ENCODE data around the gene NCAM2.

Gene NCAM2

DNA sequence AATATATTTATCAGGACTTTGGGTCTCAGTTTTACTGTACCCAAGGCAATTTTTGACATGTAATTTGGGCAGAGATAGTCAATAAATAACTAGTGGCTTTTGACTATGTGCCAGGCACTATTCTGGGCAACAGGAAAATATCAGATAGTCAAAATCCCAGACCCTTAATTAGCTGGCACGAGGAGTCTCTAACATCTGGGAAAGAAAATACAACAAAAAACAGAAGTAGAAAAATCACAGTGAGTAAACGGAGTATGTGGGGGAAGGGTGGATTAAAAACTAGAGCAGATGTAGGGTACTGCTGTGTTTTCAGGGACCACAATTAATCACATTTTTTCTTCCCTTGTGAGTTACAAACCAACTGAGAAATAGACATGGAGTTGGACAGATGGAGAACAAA lies 217.8 kb downstream of the NCAM2 start:
- DNase-seq (ENCODE audit: low read depth, low spot score), result no peak

DNA sequence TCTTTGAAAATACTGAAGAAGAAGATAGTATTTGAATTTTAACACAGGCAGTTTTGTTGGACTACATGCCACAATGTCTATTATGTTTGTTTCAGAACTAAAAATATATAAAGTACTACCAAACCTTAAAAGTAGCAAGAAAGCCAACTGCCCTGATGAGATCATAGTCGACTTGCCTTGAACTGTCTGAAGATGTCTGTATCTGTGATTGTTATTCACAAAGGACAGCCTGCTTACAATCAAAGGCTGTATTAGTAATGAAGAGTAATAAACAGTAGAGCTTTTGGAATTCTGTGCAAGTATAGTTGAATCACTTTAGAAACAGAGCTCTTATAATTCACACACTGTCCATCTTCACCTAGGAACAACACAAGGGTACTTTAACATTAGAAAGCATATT lies 228.3 kb downstream of the NCAM2 start:
- no peak for DNase-seq (ENCODE audit: low read depth, low spot score)

DNA sequence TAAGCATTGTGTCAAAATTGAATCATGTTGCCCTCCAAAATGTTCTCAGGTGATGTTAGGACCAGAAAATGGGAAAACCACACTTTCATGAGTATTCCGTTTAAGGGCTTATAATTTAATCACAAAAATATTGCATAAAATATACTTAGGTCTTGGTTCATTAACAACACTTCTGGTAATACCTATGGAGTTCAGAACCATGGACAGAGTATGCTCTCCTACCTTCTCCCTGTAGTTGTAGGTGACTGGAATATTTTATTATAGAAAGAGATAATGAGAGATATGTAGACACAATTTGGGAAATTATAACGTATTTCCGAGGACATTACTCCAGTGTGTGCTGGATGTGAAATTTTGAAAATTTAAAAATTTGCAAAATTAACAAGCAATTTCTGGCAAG lies 232.5 kb downstream of the NCAM2 start:
- no peak for DNase-seq (ENCODE audit: low read depth, low spot score)

DNA sequence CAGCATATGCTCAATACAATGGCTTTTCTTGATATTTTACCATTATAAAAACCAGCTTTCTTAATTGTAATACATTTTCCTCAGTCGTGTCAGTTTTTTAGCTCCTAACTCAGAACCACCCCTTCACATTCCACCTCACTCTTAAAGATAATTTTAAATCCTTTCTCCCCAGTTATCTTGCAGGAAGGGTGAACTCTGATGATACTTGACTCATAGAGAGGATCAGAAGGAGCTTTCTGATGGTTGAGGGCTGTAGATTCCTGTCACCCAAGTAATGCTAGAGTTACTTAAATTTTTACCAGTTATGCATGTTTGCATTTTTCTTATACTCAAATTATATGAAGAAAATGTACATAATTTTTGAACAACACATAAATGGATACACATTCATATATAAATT lies 233.7 kb downstream of the NCAM2 start:
- no peak for DNase-seq (ENCODE audit: low read depth, low spot score)

DNA sequence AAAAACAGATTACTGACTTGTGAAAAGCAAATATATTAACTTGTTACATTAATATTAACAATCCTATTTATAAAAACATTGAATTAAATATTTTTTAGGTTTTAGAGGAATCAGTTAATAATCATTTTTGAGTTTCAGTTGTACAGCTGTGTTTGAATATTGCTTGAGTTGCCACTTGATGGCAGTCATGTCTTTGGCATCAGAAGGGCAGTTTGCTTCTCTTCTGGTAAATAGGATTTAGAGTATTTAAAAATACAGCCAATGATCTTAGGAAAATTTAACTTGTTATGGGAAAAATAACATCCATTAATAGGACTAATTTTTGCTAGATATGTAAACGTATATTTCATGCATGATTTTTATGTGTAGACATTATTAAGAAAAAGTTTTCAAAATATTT lies 234.1 kb downstream of the NCAM2 start:
- DNase-seq (ENCODE audit: low read depth, low spot score), result no peak

DNA sequence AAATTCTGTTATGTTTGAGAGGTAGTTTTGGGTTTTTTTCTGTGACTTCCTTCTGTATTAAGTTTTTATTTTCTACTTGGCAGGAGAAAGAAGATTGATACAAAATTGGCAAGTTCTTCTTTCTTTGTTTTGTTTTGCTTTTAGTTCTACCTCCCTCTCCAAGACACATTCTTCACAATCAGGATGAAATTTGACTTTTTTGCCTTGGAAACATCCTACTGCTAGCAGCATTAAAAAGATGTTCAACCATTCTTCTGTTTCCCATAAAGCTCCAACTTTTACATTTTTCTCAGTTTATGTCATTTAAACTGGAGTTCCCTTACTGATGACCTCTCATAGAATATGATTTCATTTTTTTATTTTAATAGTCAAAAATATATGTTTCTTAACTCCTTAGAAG lies 234.8 kb downstream of the NCAM2 start:
- no peak for DNase-seq (ENCODE audit: low read depth, low spot score)

DNA sequence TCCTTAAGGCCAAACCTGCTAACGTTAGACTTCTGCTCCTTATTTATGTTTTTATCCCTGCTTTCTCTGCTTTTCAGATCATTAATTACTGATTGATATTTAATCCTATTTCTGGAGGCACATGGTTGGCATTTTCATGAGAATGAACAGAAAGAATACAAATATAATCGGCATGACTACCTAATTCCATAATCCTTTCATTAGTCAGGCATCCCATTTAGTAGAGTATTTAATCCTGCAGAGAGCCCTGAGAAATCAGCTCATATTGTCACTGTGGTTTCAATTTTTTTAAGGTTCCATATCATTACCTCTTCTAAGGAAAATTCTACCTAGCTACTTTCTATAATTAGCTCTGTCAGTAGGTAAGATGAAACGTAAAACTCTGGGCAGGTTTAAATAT lies 238.8 kb downstream of the NCAM2 start:
- DNase-seq (ENCODE audit: low read depth, low spot score), result no peak

DNA sequence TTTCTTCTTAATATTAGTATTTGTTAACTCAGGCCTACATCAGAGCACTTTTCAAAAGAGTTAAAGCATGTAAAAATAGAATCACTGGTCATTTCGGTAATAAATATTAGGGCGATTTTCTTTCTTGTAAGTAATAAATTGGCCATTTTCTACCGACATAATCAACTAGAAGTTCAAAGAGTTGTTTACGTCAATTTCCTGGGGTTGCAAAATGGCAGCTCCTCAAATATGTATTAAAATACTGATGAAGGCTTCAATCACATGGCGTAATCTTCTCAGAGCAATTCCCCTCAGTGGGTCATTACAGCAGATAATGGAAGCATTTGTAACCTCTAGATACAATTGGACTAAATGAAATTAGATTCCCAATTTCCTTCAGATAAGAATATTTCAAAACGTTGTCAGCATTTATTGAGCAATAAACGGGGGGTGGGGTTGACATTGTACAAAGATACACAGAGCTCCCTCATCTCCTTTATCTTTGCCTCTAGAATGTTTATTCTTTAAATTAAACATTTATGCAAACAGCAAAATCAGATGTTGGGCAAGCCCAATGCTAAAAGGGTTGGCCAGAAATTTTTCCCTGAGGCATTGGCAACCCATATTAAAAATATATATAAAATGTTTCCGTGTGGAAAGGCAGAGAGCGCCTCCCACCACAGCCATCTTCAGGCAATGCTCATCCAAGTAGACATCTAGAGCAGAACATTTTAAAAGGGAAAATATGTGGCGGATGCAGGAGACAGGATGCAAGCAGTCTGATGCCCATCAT lies 240.6 kb downstream of the NCAM2 start:
- DNase-seq (ENCODE audit: low read depth, low spot score), result no peak

DNA sequence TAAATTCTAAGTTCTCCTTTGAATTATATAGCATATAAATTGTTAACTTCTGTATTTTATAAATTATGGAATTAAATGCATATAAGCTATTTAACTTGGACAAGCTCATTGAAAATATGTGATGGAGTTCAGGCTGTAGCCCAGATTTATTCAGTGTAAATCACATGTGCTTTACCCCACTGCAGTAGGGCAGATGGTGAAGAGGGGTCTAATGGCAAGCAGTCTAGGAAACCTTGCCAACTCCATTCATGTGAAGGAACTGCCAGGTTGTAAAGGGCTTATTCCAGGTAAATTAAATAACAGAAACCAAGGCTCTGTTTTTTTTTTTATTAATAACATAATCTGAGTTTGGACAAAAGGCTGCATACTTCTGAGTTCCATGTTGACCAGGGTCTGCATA lies 243.2 kb downstream of the NCAM2 start:
- DNase-seq (ENCODE audit: low read depth, low spot score), result no peak

DNA sequence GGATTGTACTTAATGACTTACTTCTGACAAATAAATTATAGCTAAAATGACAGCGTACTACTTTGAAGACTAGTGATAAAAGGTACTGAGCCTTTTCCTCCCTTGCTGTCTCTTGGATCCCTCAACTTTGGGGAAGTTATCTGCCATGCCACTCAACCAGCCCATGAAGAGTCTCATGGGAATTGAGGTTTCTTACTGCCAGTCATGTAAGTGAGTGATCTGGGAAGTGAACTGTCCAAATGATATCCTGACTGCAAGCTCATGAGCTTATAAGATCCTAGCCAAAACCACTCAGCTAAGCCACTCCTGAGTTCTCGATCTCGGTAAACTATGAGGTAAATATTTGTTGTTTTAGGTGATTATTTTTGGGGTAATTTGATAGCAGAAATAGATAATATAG lies 247.8 kb downstream of the NCAM2 start:
- no peak for DNase-seq (ENCODE audit: low read depth, low spot score)

DNA sequence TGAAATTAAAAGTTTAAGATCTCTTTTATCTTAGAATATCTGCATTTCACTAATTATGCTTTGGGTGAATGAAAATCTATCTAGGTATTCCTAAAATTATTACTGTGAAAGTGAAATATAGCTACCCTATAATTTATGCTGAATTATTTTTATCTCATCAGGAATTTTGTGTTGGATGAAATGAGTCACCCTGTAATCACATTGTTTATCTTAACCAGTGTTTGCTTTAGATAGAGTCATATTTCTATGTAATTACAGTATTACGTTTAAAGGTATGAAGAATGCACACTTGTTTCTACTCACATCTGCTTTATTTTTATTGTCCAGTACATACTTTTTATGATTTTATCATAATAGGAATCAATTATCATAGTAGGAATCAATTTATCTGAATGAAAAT lies 249.2 kb downstream of the NCAM2 start:
- no peak for DNase-seq (ENCODE audit: low read depth, low spot score)

DNA sequence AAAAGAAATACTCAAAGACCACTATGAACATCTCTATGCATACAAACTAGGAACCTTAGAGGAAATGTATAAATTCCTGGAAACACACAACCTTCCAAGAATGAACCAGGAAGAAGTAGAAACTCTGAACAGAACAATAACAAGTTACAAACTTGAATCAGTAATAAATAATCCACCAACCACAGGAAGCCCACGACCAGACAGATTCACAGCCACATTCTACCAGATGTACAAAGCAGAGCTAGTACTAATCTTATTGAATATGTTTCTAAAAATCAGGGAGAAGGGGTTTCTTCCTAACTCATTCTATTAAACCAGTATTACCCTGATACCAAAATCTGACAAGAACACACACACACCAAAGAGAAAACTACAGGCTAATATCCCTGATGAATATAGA lies 263.8 kb downstream of the NCAM2 start:
- no peak for DNase-seq (ENCODE audit: low read depth, low spot score)

DNA sequence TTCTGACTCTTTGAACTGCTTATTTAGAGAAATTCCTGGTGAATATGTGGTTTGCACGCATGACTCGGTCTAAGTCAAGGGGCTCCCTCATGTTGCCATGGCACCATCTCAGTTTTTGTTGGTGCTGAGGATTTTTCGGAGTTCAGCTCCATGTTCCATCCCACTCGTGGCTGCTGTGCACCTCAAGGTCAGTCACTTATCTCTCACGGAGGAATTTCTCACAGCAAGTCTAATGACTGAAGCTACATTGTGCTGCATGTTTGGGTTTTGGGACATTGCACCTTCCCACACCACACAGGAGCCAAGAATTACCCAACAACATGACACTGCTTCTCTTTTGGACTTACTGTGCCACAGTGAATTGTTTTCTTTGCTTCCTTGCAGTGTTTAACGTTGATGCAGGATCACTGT lies 269.9 kb downstream of the NCAM2 start:
- no peak for DNase-seq (ENCODE audit: low read depth, low spot score)

DNA sequence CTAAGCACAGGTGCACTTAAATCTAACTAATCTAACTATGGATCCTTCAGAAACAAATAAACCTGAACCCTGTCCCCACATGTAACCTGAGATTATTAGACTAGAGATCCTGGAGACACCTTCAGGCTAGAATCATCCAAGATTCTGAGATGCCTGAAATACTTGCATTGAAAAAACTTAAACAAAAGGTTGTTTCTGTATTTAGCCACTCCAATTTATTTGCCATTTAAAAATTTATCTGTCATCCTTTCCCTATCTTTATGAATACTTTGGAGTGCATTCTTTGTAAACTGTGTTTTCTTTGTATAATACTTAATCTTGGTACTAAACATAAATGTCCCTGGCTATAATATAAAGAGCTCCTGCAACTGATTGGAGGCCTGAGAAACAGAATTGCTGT lies 270.7 kb downstream of the NCAM2 start:
- no peak for DNase-seq (ENCODE audit: low read depth, low spot score)

DNA sequence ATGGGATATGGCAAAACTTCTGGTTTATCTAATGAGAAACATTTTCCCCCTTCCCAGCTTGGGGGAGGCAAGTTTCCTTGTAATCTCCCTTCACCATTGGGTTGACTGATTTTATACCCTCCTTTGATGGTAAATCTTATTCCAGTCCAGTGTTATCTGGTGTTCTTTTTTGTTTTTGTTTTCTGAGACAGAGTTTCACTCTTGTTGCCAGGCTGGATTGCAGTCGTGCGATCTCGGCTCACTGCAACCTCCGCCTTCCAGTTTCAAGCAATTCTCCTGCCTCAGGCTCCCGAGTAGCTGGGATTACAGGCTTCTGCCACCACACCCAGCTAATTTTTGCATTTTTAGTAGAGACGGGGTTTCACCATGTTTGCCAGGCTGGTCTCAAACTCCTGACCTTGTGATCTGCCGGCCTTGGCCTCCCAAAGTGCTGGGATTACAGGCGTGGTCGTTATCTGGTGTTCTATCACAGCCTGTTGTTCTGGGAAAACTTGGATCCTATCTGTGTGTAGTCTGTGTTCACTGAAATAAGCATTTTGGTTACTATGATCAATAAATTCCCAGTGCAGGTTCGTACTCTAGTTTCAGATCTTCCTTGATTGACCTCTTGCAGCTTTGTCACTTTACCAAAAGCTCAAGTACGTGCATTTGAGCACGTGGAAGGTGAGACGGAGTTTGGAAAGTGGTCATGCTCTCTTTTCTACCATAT lies 281.1 kb downstream of the NCAM2 start:
- no peak for DNase-seq (ENCODE audit: low read depth, low spot score)

DNA sequence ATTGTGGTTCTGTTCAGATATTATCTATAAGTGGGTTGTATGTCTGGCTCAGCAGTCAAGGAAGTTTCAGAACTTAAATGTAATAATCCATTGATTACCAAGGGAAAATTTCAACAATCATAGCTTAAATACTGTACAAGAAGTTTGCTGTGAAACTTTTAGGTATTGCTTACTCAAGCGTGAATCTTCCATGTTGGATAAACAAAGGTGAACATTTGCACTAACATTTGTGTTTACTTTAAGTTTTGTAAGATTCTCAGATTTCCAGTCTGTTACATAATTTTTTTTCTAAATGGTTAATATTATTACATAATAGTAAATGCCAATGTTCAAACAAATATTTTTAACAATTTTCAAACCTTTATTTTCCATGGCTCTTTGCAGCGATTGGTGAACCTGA lies 285.6 kb downstream of the NCAM2 start:
- DNase-seq (ENCODE audit: low read depth, low spot score), result no peak

DNA sequence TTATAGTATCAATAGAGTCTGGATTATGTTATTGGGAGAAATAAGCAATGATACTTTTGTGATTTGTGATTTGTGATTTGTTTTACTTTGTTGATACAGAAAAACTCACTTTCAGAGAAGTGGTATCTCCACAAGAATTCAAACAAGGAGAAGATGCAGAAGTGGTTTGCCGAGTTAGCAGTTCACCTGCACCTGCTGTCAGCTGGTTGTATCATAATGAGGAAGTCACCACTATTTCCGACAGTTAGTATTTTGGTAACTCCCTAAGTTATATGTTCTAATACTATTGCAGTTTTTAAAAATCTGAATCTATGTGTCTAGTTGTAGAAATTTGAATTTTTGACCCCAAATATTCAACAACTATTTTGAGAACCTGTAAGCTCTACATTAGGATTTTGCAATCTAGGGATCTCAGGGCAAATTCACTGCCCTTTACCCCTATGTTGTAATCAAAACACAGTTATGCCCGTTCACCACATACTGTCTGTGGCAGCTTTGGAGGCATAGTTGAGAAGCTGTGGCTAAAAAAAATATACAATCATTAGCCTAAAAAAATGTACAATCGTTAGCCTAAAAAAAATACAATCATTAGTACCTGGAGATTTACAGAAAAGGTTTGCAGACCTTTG lies 288.1 kb downstream of the NCAM2 start:
- no peak for DNase-seq (ENCODE audit: low read depth, low spot score)

DNA sequence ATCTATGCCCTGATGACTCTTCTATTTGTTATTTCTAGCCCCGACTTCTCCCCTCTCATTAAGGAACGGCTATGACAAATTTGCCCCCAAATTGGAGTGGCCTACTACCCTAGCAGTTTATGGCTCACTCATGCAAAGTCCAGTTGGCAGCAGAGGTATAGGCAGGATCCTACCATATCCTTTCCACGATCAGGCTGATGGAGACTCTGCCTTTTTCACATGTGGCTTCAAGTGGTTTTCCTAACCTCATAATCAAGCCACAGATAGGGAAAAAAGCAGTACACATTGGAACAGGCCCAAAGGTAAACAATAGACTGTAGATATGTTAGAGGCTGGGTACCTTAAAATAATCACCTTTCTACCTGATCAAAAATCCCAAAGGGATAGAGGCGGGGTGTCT lies 292.5 kb downstream of the NCAM2 start:
- no peak for DNase-seq (ENCODE audit: low read depth, low spot score)

DNA sequence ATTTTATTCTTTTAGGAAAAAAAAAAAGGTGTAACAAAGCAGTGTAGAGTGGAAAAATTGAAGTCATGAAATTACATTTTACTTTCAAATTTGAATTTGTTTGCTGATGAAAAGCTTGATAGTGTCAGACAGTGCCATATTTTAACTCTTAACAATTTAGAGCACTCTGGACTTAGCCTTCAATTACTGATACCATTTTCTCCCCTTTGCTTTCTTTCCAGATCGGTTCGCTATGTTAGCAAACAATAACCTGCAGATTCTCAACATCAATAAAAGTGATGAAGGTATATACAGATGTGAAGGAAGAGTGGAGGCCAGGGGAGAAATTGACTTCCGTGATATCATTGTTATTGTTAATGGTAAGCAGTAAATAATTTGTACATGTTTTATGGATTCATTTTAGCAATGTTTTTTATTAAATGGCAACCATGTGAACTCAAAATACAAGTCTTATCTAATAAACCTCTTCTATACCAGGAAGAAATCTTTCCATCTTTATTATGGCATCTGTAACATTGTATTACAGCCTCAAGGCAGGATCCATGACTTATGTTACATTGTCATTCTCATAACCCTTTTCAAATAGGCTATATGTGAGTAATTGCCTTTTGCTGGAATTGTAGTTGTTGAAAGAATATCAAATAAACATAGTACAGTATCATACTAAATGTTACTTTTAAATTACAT lies 293.8 kb downstream of the NCAM2 start:
- no peak for DNase-seq (ENCODE audit: low read depth, low spot score)

DNA sequence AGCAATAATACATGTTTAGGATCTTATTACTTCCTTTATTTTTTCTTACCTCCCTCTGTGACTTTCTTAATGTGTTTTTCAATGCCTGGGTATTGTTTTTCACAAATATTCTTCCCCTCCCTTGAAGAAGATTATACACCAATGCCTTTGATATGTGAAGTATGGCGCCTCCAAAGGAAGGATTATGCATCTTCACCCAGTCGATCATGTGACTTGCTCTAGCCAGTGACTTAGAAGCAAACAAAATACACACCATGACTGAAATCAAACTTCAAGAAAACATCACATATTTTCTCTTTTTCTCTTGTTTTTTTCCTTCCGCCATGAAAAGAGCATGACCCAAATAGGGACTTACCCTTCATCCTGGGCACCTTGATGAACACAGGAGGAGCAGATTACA lies 297.1 kb downstream of the NCAM2 start:
- DNase-seq (ENCODE audit: low read depth, low spot score), result no peak

DNA sequence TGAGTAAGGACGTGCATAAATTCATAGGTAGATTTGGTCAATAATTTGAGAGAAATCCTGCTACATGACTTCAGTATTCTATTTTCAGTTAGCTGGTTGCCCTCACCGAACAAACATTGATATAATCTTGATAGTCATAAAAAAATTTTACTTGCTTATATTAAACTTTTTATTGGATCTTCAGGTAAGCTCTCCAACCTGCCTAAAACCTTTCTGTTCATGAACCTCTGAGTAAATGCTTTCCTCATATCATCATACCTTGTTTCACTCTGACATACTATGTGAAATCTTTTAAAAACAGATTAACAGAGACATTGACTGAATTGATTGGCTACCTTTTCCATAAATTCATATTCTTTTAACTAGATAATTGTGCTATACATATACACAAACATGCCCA lies 299.0 kb downstream of the NCAM2 start:
- no peak for DNase-seq (ENCODE audit: low read depth, low spot score)

DNA sequence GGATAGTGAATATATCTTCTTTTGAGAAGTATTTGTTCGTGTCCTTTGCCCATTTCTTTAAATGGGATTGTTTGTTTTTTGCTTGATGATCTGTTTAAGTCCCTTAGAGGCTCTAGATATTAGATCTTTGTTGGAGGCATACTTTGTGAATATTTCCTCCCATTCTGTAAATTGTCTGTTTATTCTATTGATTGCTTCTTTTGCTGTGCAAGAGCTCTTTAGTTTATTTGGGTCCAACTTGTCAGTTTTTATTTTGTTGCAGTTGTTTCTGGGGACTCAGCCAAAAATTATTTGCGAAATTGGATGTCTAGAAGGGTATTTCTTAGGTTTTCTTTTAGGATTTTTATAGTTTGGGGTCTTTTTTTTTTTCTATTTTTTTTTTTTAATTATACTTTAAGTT lies 302.8 kb downstream of the NCAM2 start:
- no peak for DNase-seq (ENCODE audit: low read depth, low spot score)

Measured in ELF-1 (cell line).